ENCODE results near the gene TSACC. TPM values are rescaled to one million over a fixed set of nuclear protein-coding genes. Genes with fewer than 3 reads are reported as not detected.

TSACC gene
- total RNA-seq, 1 experiment from 2014 or later, result 9.4 TPM

DNA sequence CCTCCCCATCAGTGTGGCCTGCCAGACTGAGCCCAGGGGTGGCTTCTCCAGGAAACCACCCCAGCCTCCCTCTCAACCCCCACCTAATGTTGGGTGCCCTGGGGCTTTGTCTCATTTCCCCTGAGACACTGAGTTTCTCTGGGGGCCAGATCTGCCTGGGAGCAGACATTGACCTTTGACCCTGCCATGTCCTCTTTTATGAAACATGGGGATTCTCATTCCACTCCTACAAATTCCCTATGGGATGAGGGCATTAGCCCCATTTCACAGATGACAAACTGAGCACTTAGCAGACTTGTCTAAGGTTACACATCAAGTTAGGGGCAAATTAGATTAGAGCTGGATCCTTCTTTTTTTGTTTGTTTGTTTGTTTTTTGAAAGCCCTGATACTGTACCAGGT, 54.8 kb downstream of the TSACC start:
- no peak for DNase-seq (ENCODE audit: low spot score)

DNA sequence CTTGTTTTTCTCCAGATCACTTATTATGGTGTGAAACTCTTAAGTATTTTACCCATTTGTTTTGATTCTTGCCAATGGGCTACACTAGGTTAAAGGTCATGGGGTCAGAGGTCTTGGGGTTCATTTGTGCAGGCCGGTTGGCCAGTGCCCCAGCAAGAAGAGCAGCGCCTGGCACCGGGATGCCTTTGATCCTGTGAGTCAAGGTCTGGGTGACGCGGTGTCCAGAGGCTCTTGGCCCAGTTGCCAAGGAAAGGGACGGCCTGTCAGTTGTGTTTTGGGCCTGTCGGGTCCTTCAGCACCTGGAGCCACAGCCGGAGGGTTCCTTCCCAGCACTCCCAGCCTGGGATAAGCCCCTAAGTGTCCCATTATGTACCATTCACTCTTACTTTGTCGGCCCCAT, 55.8 kb downstream of the TSACC start:
- no peak for DNase-seq (ENCODE audit: low spot score)

DNA sequence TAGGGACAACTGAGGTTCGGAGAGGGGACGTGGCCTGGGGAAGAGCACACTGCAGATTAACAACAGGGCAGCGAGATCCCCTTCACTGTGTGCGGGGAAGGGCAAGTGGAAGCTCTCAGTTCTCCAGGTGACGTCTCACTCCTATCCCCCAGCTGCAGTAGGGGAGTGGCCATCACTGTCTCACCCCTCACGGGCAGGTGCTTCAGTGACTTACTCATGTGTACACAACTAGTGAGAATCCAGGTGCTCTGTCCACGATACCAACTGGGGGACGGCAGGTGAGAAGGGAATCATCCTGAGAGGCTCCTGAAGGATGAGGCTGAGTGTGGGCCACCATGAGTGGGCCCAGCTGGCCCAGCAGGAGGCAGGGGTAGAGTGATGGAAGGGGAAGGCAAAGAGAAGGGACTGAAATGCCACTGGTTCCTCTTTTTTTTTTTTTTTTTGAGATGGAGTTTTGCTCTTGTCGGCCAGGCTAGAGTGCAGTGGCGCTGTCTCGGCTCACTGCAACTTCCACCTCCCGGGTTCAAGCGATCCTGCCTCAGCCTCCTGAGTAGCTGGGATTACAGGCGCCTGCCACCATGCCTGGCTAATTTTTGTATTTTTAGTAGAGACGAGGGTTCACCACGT, 56.6 kb downstream of the TSACC start:
- DNase-seq (ENCODE audit: low spot score), result no peak

Other genes with a start within 250 kb of the TSACC start
- 1,695 and 2,065 TPM in 2 replicates for gene LMNA, start 223.8 kb upstream of the TSACC start, total RNA-seq (2014; rRNA removed; shearing (Covaris generic))
- gene SEMA4A, start 184.9 kb upstream of the TSACC start, total RNA-seq (2014; rRNA removed; shearing (Covaris generic)), result 0.31 TPM in 1 of 2 replicates, not detected in the other
- 25.2 and 35.8 TPM in 2 replicates for gene SLC25A44, start 144.4 kb upstream of the TSACC start, total RNA-seq (2014; rRNA removed; shearing (Covaris generic))
- 184 and 210 TPM in 2 replicates for gene PMF1, start 125.5 kb upstream of the TSACC start, total RNA-seq (2014; rRNA removed; shearing (Covaris generic))
- gene BGLAP, start 96.3 kb upstream of the TSACC start, total RNA-seq (2014; rRNA removed; shearing (Covaris generic)), result 0.34 and 2.3 TPM in 2 replicates
- 2.0 and 3.1 TPM in 2 replicates for gene PAQR6, start 90.5 kb upstream of the TSACC start, total RNA-seq (2014; rRNA removed; shearing (Covaris generic))
- gene SMG5, start 55.7 kb upstream of the TSACC start, total RNA-seq (2014; rRNA removed; shearing (Covaris generic)), result 113 and 116 TPM in 2 replicates
- 7.9 and 8.6 TPM in 2 replicates for gene TMEM79, start 54.2 kb upstream of the TSACC start, total RNA-seq (2014; rRNA removed; shearing (Covaris generic))
- 133 and 135 TPM in 2 replicates for gene GLMP, start 42.8 kb upstream of the TSACC start, total RNA-seq (2014; rRNA removed; shearing (Covaris generic))
- not detected in 2 replicates for gene VHLL, start 39.2 kb upstream of the TSACC start, total RNA-seq (2014; rRNA removed; shearing (Covaris generic))
- 1,101 and 1,191 TPM in 2 replicates for gene CCT3, start 234 bp upstream of the TSACC start, total RNA-seq (2014; rRNA removed; shearing (Covaris generic))
- gene RHBG, start 30.7 kb downstream of the TSACC start, total RNA-seq (2014; rRNA removed; shearing (Covaris generic)), result not detected in 2 replicates
- 14.6 and 22.2 TPM in 2 replicates for gene MEF2D, start 162.2 kb downstream of the TSACC start, total RNA-seq (2014; rRNA removed; shearing (Covaris generic))
- gene IQGAP3, start 234.0 kb downstream of the TSACC start, total RNA-seq (2014; rRNA removed; shearing (Covaris generic)), result 58.9 and 66.2 TPM in 2 replicates
- gene TTC24, start 241.2 kb downstream of the TSACC start, total RNA-seq (2014; rRNA removed; shearing (Covaris generic)), result not detected in 2 replicates